Muscle of back (tissue), 11 donors: ENCODE measurements around the gene NCKAP5. TPM values are rescaled to one million over a fixed set of nuclear protein-coding genes. Genes with fewer than 3 reads are reported as not detected.
A peak's percentile ranks its signal among the peaks of the same experiment; 100 is the strongest.

Experiments used
- DNase-seq, 3 donors: peaks; one replicate each; pipeline versions ENCODE4 v3.0.0 to v3.0.0-alpha.2; 2013
- polyA plus RNA-seq, 10 donors: library from polyadenylated mRNA; unstranded; fragments of 120-200 nt; gene quantifications; one replicate each; pipeline ENCODE4 v1.2.1, GENCODE V29; 2013; ENCODE audit not compliant: insufficient read length in 10 of 10

The NCKAP5 gene
- polyA plus RNA-seq, 10 donors, result 3.3 to 8.8 (median 6.7) TPM

DNA sequence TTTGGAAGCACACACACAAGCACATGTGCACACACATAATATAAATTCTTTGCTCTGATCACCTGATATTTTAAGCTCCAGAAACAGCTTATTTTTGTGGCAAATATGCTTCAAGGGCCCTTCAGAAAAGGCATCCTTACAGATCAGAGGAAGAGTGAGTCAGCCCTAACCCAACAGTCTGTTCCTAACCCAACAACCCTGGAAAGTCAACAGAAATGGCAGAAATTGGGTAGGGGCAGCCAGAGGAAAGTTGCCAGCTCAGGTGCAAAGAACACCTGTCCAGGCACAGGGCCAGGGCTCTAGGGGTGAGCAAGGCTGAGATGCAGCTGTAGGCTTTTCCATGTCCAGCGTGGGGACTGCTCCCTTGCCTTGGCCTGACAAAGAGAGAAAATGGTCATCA is 6.4 kb upstream of the NCKAP5 start:
- no peak for DNase-seq

DNA sequence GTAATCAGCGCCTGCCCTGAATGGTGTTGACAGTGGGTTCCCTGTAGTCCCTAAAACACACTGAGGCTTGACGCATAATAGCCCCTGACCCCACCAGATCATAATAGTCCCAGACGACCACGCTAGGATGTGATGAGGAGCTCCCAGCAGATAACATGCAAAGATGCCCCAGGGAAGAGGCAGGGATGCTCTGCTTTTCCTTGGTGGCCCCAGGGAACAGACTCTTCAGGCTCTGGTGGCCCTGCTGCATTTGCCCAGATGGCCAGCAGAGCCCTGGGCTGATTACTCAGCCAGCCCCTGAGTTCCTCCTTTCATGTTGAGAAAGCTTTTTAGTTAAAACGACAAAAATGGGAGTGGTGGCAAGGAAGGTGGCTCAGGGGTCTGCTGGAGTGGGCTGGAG is 5.9 kb upstream of the NCKAP5 start:
- no peak for DNase-seq

- DNase-seq, result no peak
Measured at GRCh38 chr2:133573491-133574162, 5.4 kb upstream of the NCKAP5 start.

DNA sequence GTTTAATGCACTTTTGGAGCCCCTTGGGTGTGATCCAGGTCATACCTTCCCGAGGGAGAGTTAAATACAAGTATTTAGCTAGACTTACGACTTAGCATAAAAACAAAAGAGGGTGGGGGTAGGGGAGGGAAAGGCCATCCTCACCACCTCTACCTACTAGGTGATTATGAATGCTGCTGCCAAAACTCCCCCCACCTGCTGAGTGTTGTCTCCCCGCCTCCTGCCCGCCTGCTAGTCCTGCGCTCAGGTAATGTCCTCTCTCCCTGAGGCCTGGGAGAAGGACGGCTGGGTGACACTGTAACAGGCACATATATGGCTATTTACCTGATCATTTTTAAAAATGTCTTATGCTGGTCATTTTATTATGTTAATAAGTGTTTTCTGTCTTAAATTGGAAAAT is 3.0 kb upstream of the NCKAP5 start:
- DNase-seq, result no peak

- DNase-seq, result no peak
Measured at GRCh38 chr2:133570542-133570941, 2.3 kb upstream of the NCKAP5 start.

DNA sequence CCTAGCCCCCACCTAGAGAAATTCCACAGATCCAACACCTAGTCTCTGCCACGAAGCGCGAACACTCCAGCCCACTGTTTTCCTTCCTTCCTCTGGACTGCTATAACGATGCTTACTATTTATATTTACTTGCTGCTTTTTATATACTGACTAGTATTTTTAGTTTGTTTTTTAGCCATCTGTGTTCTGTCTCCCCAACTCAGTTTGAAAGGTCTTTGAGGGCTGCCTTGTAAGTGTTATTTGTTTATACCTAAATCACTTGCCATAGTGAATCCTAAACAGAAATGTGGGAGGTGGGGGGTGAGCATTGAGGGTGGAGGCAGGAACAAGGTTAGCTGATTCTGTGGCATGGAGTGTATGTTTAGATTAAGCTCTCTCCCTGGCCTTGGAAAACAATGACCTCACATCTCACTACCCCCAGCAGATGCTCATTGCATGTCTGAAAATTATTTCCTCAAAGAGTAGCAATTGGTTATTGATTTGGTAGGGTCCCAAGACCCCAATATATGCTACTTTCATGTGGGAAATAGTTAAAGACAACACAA is 1.1 kb upstream of the NCKAP5 start:
- no peak for DNase-seq

- DNase-seq, result no peak
Measured at GRCh38 chr2:133568598-133568997, 335 bp upstream of the NCKAP5 start.

- peak in 1 of 3 donors; percentile 30 for DNase-seq
Measured at GRCh38 chr2:133562558-133562957, 5.7 kb downstream of the NCKAP5 start.

- DNase-seq, result peak; percentile 67 to 85 (median 78)
Measured at GRCh38 chr2:133561045-133561852, 7.0 kb downstream of the NCKAP5 start.

GRCh38 chr2:133557614-133558013 is 10.6 kb downstream of the NCKAP5 start:
- no peak for DNase-seq

GRCh38 chr2:133553838-133554408 is 14.3 kb downstream of the NCKAP5 start:
- no peak for DNase-seq

DNA sequence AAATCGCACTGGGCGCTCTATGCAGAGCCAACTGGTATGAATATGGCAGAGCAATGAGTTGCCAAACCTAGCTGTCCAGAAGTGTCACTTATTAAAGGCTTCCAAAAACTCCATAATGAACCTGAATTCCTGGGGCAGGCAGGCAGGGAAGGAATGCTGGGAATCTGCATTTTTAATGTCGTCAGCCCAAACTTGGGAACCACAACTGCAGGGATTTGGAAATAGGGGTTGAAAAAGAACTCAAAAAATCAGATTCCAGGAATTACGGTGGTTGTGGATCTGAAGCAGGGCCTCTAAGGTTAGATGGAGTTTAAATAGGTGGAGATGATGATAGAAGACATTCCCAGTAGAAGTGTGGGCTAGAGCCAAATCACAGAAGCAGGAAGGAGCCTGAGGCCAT is 15.0 kb downstream of the NCKAP5 start:
- no peak for DNase-seq

GRCh38 chr2:133552821-133553220 is 15.4 kb downstream of the NCKAP5 start:
- peak in 1 of 3 donors; percentile 64 for DNase-seq

DNA sequence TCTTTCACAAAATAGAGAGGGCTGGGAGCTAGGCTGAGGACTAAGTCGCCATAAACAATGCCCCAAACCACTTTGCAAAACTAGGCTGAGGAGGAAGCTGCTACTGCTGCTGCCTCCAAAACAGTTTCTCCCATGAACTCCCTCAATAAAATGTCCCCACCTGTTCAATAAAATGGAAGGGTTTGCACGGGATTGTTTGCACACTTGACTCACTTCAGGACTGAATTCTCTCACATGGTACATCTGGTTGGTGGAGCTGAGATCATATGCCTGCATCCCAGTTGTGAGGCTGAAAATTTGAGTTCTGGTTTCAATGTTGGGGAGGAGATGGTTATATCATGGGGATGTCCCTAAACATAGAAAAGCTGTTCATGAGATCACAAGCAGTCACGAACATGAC is 26.5 kb downstream of the NCKAP5 start:
- DNase-seq, result no peak

GRCh38 chr2:133541376-133541775 is 26.9 kb downstream of the NCKAP5 start:
- DNase-seq, result peak in 2 of 3 donors; percentile 22 to 65

GRCh38 chr2:133532919-133533318 is 35.3 kb downstream of the NCKAP5 start:
- no peak for DNase-seq

GRCh38 chr2:133531382-133531781 is 36.9 kb downstream of the NCKAP5 start:
- DNase-seq, result no peak

DNA sequence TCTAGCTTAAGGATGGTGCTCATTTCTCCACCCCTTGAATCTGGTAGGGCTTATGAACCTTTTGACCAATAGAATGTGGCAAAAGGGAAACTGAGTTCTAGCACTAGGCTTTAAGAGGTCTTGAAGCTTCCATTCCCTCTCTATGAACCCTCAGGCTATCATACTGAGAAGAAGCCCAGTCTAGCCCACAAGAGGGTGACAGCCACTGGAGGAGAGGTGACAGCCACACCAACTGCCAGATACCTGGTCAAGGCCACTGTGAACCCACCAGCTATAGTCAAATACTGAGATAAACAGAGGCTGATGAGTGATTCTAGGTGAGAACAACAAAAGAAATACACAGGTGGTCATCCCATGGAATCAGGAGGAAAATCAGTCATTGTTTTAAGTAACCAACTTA is 37.6 kb downstream of the NCKAP5 start:
- DNase-seq, result no peak

- peak; percentile 14 to 77 (median 28) for DNase-seq
Measured at GRCh38 chr2:133526530-133527300, 41.5 kb downstream of the NCKAP5 start.

DNA sequence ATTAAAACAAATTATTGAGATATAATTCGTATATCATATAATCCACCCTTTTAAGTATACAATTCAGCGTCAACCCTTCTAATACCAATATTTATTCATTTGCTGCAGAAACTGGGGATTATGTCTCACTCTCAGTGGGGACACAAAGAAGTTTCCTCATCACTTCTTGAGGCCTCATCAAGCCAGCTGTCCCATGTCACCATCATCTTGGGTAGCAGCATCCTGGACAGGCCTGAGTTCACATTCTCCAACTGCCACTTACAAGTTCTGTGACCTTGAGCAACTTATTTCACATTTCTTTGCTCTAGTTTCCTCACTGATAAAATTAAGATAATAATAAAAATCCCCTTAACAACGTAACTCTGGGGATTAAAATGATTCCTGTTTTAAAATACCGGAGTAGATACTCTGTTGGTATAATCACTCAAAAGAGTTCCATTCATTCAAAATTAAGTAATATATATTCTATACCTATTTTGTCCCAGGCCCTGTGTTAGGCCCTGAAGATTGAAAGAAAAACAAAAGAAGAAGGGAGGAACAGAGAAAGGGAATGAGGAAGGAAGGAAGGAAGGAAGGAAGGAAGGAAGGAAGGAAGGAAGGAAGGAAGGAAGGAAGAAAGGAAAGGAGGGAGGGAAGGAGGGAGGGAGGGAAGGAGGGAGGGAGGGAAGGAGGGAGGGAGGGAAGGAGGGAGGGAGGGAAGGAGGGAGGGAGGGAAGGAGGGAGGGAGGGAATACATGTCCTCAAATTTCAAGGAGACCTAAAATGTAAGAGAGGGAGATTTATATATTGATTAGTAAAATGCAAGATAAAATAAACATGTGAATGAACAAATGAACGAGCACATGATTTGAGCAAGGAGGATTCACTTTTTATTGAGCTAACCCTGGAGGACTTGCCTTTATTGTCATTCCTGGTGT is 42.4 kb downstream of the NCKAP5 start:
- no peak for DNase-seq

DNA sequence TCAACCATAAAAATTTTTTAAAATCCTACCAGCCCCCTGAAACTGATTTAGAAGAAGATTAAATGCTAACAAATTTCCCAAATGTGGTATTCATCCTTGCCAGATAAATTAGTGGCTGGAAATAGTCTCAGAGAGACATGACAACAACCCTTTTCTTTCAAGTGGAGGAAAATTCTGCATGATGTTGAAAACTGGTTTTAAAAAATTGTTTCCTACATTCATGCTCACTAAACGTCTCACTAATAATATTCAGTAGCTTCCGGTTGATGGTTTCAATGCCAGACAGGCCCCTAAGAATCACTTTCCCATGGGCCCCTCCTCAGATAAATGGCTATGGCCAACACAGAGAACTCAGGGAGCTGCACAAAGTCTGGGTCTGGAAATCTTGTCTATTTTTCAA is 43.2 kb downstream of the NCKAP5 start:
- no peak for DNase-seq
